Gastrocnemius medialis (tissue), 4 donors: ENCODE data around the gene DISP3. TPM values are rescaled to one million over a fixed set of nuclear protein-coding genes. Genes with fewer than 3 reads are reported as not detected.

ENCODE experiments used
- ATAC-seq, 2 donors: fragments of 150-250 bp; one replicate each; pipeline ENCODE4 v1.9.1; 2016
- DNase-seq, 2 donors: peaks; one replicate each; pipeline ENCODE4 v3.0.0-alpha.2; 2019
- H3K27ac ChIP-seq, 4 donors: fragments of 200-600 bp; sonication (generic); 1 replicate in 1 of 4; 2 replicates in 3 of 4; pipeline ENCODE4 v1.5.1; 2016 to 2018; ENCODE audit warnings: mild to moderate bottlenecking in 2 of 4, moderate library complexity in 1 of 4
- H3K27me3 ChIP-seq, 3 donors: fragments of 200-600 bp; sonication (generic) in 2 of 3; 1 replicate in 1 of 3; 2 replicates in 2 of 3; pipeline versions ENCODE4 v1.5.1 to v1.6.0; 2016 to 2019; ENCODE audit warnings: mild to moderate bottlenecking in 1 of 3, moderate library complexity in 1 of 3
- H3K36me3 ChIP-seq, 2 donors: fragments of 200-600 bp; sonication (generic) in 1 of 2; one replicate each; pipeline ENCODE4 v1.5.1; 2017 to 2018
- H3K4me1 ChIP-seq, 2 donors: fragments of 200-600 bp; sonication (generic) in 1 of 2; one replicate each; pipeline ENCODE4 v1.5.1; 2016 to 2017; ENCODE audit warnings: mild to moderate bottlenecking in 2 of 2
- H3K4me3 ChIP-seq, 4 donors: fragments of 200-600 bp; sonication (generic) in 3 of 4; 1 replicate in 1 of 4; 2 replicates in 3 of 4; pipeline ENCODE4 v1.5.1; 2016 to 2019; ENCODE audit warnings: mild to moderate bottlenecking in 2 of 4
- H3K9me3 ChIP-seq, 3 donors: fragments of 200-600 bp; sonication (generic) in 2 of 3; 1 replicate in 1 of 3; 2 replicates in 2 of 3; pipeline ENCODE4 v1.5.1; 2016 to 2019
- POLR2A ChIP-seq, 2 donors: fragments of 450-650 bp; IDR thresholded peaks; one replicate each; pipeline ENCODE4 v1.6.1; 2017; ENCODE audit warnings: antibody characterized with exemption in 2 of 2, mild to moderate bottlenecking in 2 of 2, moderate library complexity in 2 of 2
- in situ Hi-C, 4 donors: fragments of 200-750 bp; cut with MboI; loops; one replicate each; pipeline versions ENCODE4 v1.15.0 to v1.8.0; 2017; ENCODE audit warnings: low sequenced_read_pairs in 4 of 4
- intact Hi-C: fragments of 100-400 bp; cut with DNase I; formaldehyde crosslinking; loops from one replicate; pipeline ENCODE4 v1.15.1; 2023; ENCODE audit warnings: low total_unique reads
- total RNA-seq, 4 donors: library from RNA; depleted of rRNA; stranded (reverse); fragments of >200 nt; gene quantifications; one replicate each; pipeline versions ENCODE4 v1.1.0 to v1.2.3, GENCODE V29; 2016
- TF ChIP-seq, protein P1 (sequence below), 5 experiments: fragments of 450-650 bp in 3 of 5; fragments of 200-600 bp in 2 of 5; sonication (generic) in 2 of 5; IDR thresholded peaks in 4 of 5; conservative IDR thresholded peaks in 1 of 5; 1 replicate in 4 of 5; 2 replicates in 1 of 5; pipeline ENCODE4 v1.5.1; 2016 to 2019; ENCODE audit warnings: antibody characterized with exemption in 5 of 5, mild to moderate bottlenecking in 3 of 5, moderate library complexity in 3 of 5

Gene DISP3
- total RNA-seq, 4 donors from 2014 or later: not detected

DNA sequence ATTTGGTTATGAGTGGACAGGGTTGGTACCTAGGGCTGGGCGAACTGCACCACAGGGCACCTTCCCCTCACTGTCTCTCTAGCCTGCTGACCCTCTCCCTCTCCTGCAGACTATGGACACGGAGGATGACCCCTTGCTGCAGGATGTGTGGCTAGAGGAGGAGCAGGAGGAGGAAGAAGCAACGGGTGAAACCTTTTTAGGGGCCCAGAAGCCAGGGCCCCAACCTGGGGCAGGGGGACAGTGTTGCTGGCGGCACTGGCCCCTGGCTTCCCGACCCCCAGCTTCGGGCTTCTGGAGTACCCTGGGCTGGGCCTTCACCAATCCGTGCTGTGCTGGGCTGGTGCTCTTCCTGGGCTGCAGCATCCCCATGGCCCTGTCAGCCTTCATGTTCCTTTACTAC, 21.9 kb downstream of the DISP3 start:
- in situ Hi-C loops: no loop called here
- Histone ChIP-seq H3K27ac (no peak overlapping the region), H3K4me3 (no peak overlapping the region), H3K4me1 (no peaks in the 10 kb centered on the region), H3K9me3 (peaks cover 0 to under 1% (median 0%) of the 10 kb centered on the region in 3 donors), H3K36me3 (no peaks in the 10 kb centered on the region), H3K27me3 (peaks cover 14 to 30% (median 28%) of the 10 kb centered on the region in 3 donors)
- ATAC-seq (no peak), DNase-seq (no peak)
- intact Hi-C loops: no loop called here
- TF ChIP-seq, protein P1, sequence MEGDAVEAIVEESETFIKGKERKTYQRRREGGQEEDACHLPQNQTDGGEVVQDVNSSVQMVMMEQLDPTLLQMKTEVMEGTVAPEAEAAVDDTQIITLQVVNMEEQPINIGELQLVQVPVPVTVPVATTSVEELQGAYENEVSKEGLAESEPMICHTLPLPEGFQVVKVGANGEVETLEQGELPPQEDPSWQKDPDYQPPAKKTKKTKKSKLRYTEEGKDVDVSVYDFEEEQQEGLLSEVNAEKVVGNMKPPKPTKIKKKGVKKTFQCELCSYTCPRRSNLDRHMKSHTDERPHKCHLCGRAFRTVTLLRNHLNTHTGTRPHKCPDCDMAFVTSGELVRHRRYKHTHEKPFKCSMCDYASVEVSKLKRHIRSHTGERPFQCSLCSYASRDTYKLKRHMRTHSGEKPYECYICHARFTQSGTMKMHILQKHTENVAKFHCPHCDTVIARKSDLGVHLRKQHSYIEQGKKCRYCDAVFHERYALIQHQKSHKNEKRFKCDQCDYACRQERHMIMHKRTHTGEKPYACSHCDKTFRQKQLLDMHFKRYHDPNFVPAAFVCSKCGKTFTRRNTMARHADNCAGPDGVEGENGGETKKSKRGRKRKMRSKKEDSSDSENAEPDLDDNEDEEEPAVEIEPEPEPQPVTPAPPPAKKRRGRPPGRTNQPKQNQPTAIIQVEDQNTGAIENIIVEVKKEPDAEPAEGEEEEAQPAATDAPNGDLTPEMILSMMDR (IDR thresholded peaks at IDR 0.05 in 4 of 5, conservative IDR thresholded peaks at IDR 0.05 in 1 of 5): no peak
- no peak for TF ChIP-seq POLR2A (IDR thresholded peaks at IDR 0.05)

DNA sequence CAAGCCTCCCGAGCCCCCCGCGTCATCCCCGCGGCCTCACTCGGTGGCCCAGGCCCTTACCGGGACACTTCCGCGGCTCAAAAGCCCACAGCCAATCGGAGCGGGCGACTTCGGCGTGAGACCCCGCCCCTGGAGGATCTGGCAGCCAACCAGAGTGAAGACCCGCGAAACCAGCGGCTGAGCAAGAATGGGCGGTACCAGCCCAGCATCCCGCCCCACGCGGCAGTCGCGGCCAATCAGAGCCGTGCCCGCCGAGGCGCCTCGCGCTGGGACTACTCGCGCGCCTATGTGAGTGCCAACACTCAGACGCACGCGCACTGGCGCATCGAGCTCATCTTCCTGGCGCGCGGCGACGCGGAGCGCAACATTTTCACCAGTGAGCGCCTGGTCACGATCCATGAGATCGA, 22.5 kb downstream of the DISP3 start:
- TF ChIP-seq POLR2A (IDR thresholded peaks at IDR 0.05): no peak
- TF ChIP-seq, protein P1 (IDR thresholded peaks at IDR 0.05 in 4 of 5, conservative IDR thresholded peaks at IDR 0.05 in 1 of 5): no peak
- in situ Hi-C loops: no loop called here
- Histone ChIP-seq H3K27ac (no peak overlapping the region), H3K36me3 (no peaks in the 10 kb centered on the region), H3K27me3 (peaks cover 14 to 30% (median 28%) of the 10 kb centered on the region in 3 donors), H3K9me3 (peaks cover 0 to 7% (median 0%) of the 10 kb centered on the region in 3 donors), H3K4me1 (no peaks in the 10 kb centered on the region), H3K4me3 (no peak overlapping the region)
- DNase-seq (no peak), ATAC-seq (no peak)
- intact Hi-C loops: no loop called here

DNA sequence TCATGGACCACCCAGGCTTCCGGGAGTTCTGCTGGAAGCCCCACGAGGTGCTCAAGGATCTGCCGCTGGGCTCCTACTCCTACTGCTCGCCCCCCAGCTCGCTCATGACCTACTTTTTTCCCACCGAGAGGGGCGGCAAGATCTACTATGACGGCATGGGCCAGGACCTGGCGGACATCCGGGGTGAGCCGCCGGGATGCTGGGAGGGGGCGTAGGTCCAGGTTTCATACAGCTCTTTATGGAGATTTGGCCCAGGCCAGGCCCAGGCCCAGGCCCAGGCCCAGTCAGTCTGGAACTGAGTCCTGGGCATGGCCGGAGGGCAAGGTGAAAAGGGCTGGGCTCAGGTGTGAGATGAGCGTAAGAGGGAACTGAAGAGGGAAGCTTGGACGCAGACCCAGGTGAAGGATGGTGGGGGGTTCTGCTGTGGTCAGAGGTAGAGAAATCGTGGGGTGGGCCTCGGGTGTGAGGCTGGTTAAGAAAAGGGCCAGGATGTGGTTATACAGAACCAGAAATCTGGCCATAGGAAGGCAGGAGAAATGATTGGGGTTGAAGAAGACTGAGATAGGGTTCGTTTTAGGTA, 23.0 kb downstream of the DISP3 start:
- Histone ChIP-seq H3K27me3 (peaks cover 14 to 30% (median 28%) of the 10 kb centered on the region in 3 donors), H3K9me3 (peaks cover 0 to 7% (median 0%) of the 10 kb centered on the region in 3 donors), H3K4me3 (no peak overlapping the region), H3K36me3 (no peaks in the 10 kb centered on the region), H3K27ac (no peak overlapping the region), H3K4me1 (no peaks in the 10 kb centered on the region)
- ATAC-seq: no peak
- TF ChIP-seq, protein P1 (IDR thresholded peaks at IDR 0.05 in 4 of 5, conservative IDR thresholded peaks at IDR 0.05 in 1 of 5): no peak
- TF ChIP-seq POLR2A (IDR thresholded peaks at IDR 0.05): no peak
- intact Hi-C loops: no loop called here
- no peak for DNase-seq
- in situ Hi-C loops: no loop called here

DNA sequence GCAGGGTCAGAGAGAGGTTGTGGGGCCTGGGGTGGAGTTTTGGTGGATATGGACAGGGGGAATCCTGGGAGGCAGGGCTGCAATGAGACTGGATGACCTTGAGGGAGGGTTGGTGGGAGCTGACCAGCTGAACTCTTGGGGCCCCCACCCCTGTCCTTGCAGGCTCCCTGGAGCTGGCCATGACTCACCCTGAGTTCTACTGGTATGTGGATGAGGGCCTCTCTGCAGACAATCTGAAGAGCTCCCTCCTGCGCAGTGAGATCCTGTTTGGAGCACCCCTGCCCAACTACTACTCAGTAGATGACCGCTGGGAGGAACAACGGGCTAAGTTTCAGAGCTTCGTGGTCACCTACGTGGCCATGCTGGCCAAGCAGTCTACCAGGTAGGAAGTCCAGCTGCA, 23.6 kb downstream of the DISP3 start:
- H3K4me3 ChIP-seq: no peak overlapping the region
- H3K27me3 ChIP-seq: peaks cover 14 to 30% (median 28%) of the 10 kb centered on the region in 3 donors
- peaks cover 0 to 7% (median 0%) of the 10 kb centered on the region in 3 donors for H3K9me3 ChIP-seq
- H3K36me3 ChIP-seq: no peaks in the 10 kb centered on the region
- no peak for ATAC-seq
- in situ Hi-C loops: no loop called here
- intact Hi-C loops: no loop called here
- H3K4me1 ChIP-seq: no peaks in the 10 kb centered on the region
- DNase-seq: no peak
- TF ChIP-seq, protein P1 (IDR thresholded peaks at IDR 0.05 in 4 of 5, conservative IDR thresholded peaks at IDR 0.05 in 1 of 5): no peak
- no peak for TF ChIP-seq POLR2A (IDR thresholded peaks at IDR 0.05)
- H3K27ac ChIP-seq: no peak overlapping the region

DNA sequence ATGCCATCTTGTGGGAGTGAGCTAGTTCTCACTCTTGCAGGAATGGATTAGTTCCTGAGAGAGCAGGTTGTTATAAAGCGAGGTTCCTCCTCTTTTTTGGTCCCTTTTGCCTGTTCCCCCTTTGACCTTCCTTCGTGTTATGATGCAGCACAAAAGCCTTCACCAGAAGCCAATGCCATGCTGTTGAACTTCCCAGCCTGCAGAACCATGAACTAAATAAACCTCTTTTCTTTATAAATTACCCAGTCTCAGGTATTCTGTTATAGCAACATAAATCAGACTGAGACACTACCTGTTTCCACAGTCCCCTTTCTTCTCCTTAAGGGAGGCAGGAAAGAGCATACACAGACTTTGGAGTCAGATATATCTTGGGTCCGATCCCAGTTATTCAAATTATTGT, 25.6 kb downstream of the DISP3 start:
- Histone ChIP-seq H3K4me3 (no peak overlapping the region), H3K4me1 (no peaks in the 10 kb centered on the region), H3K36me3 (no peaks in the 10 kb centered on the region), H3K9me3 (peaks cover 0 to 7% (median 0%) of the 10 kb centered on the region in 3 donors), H3K27me3 (peaks cover 14 to 25% (median 24%) of the 10 kb centered on the region in 3 donors), H3K27ac (no peak overlapping the region)
- TF ChIP-seq, protein P1 (IDR thresholded peaks at IDR 0.05 in 4 of 5, conservative IDR thresholded peaks at IDR 0.05 in 1 of 5): no peak
- no peak for TF ChIP-seq POLR2A (IDR thresholded peaks at IDR 0.05)
- no peak for DNase-seq
- intact Hi-C loops (no loop called here), in situ Hi-C loops (no loop called here)
- ATAC-seq: no peak
